DMS53 (cell line): ENCODE results near the gene SPATA19.
"Not testable (repeated sequence)": the region's sequence is repeated elsewhere in the genome, so short reads cannot be mapped to it uniquely, and the experiment has no call there.

ENCODE experiments used
- DNase-seq: peaks from one replicate; lab custom pipeline; 2025; lab: John Stamatoyannopoulos, UW

The SPATA19 gene

GRCh38 chr11:133845413-133845812, at the start of gene SPATA19:
Gene SPATA19, minus strand, starts transcription at chr11:133845513. Its CDS starts 67 bp downstream, at chr11:133845446.
- no peak for DNase-seq

GRCh38 chr11:133895061-133895479, 49.8 kb upstream of the SPATA19 start:
- no peak for DNase-seq

- no peak for DNase-seq
Observed at GRCh38 chr11:133893381-133893780, 48.1 kb upstream of the SPATA19 start.

- no peak for DNase-seq
Observed at GRCh38 chr11:133892584-133893380, 47.5 kb upstream of the SPATA19 start.

GRCh38 chr11:133892126-133892525, 46.8 kb upstream of the SPATA19 start:
- DNase-seq = no peak

GRCh38 chr11:133889893-133890292, 44.6 kb upstream of the SPATA19 start:
- no peak for DNase-seq

- DNase-seq = no peak
Observed at GRCh38 chr11:133889188-133889587, 43.9 kb upstream of the SPATA19 start.

- DNase-seq = no peak
Observed at GRCh38 chr11:133887692-133888332, 42.5 kb upstream of the SPATA19 start.

GRCh38 chr11:133886029-133886428, 40.7 kb upstream of the SPATA19 start:
- DNase-seq = no peak

- DNase-seq = no peak
Observed at GRCh38 chr11:133872160-133872559, 26.8 kb upstream of the SPATA19 start.

GRCh38 chr11:133867456-133867855, 22.1 kb upstream of the SPATA19 start:
- no peak for DNase-seq

- DNase-seq = no peak
Observed at GRCh38 chr11:133865466-133865865, 20.2 kb upstream of the SPATA19 start.

GRCh38 chr11:133864756-133865155, 19.4 kb upstream of the SPATA19 start:
- DNase-seq = no peak

- DNase-seq = no peak
Observed at GRCh38 chr11:133860151-133860550, 14.8 kb upstream of the SPATA19 start.

- not testable (repeated sequence) for DNase-seq
Observed at GRCh38 chr11:133854330-133854960, 9.1 kb upstream of the SPATA19 start.

GRCh38 chr11:133844217-133844616, 1.1 kb downstream of the SPATA19 start:
- no peak for DNase-seq

- no peak for DNase-seq
Observed at GRCh38 chr11:133843454-133843987, 1.8 kb downstream of the SPATA19 start.

GRCh38 chr11:133842730-133843129, 2.6 kb downstream of the SPATA19 start:
- no peak for DNase-seq

- DNase-seq = no peak
Observed at GRCh38 chr11:133842053-133842452, 3.3 kb downstream of the SPATA19 start.

- DNase-seq = no peak
Observed at GRCh38 chr11:133841279-133842043, 3.9 kb downstream of the SPATA19 start.

GRCh38 chr11:133840479-133840941, 4.8 kb downstream of the SPATA19 start:
- DNase-seq = no peak
